ENCODE data around the gene SERPINE3.

DNA sequence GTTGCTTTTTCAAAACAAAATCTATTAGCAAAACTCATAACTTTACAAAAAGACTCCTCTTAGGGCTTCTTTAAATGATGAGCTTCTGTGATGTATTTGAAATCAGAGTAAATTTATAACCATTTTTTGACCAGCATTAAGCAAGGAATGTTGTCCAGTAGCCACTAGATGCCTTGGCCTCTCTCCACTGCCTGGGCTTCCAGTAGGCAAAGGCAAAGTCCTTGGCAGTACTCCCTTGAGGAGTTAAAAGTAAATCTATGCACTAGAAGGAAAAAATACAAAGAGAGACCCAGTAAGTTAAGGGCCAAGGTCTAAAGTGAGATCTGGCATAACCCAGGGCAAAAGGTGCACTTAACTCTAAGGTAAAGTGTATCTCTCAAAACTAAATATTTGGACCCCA, 9.5 kb downstream of the SERPINE3 start:
- no peak for TF ChIP-seq POLR2A (IDR thresholded peaks at IDR 0.05)
- TF ChIP-seq, protein P1, sequence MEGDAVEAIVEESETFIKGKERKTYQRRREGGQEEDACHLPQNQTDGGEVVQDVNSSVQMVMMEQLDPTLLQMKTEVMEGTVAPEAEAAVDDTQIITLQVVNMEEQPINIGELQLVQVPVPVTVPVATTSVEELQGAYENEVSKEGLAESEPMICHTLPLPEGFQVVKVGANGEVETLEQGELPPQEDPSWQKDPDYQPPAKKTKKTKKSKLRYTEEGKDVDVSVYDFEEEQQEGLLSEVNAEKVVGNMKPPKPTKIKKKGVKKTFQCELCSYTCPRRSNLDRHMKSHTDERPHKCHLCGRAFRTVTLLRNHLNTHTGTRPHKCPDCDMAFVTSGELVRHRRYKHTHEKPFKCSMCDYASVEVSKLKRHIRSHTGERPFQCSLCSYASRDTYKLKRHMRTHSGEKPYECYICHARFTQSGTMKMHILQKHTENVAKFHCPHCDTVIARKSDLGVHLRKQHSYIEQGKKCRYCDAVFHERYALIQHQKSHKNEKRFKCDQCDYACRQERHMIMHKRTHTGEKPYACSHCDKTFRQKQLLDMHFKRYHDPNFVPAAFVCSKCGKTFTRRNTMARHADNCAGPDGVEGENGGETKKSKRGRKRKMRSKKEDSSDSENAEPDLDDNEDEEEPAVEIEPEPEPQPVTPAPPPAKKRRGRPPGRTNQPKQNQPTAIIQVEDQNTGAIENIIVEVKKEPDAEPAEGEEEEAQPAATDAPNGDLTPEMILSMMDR (IDR thresholded peaks at IDR 0.05 in 8 of 11, conservative IDR thresholded peaks at IDR 0.05 in 3 of 11): no peak
